Lower leg skin (tissue), 4 donors: ENCODE measurements around the gene SMAD5. TPM values are rescaled to one million over a fixed set of nuclear protein-coding genes. Genes with fewer than 3 reads are reported as not detected.

Source experiments
- DNase-seq, 2 donors: peaks; one replicate each; pipeline ENCODE4 v3.0.0-alpha.2; 2019; ENCODE audit warnings: low spot score in 2 of 2
- H3K4me3 ChIP-seq: fragments of 200-600 bp; sonication (generic); 2 replicates; pipeline ENCODE4 v1.5.1; 2017; ENCODE audit warnings: mild to moderate bottlenecking, low read depth; ENCODE audit not compliant: poor library complexity, severe bottlenecking
- POLR2A ChIP-seq, 2 donors: fragments of 450-650 bp; IDR thresholded peaks; one replicate each; pipeline ENCODE4 v1.6.1; 2016 to 2017; ENCODE audit warnings: antibody characterized with exemption in 2 of 2, mild to moderate bottlenecking in 1 of 2, moderate library complexity in 1 of 2
- WGBS, 2 donors: methylation state at CpG; one replicate each; pipeline ENCODE4 v1.1.5; 2018; 5-methylcytosine and 5-hydroxymethylcytosine counted together
- intact Hi-C: fragments of 100-400 bp; cut with DNase I; formaldehyde crosslinking; loops from one replicate; pipeline ENCODE4 v1.15.0; 2023; ENCODE audit warnings: low total_unique reads
- total RNA-seq, 4 donors: library from RNA; depleted of rRNA; stranded (reverse); fragments of >200 nt; gene quantifications; one replicate each; pipeline ENCODE4 v1.1.0, GENCODE V29; 2016
- TF ChIP-seq, protein P1 (sequence below), 3 donors: fragments of 450-650 bp; IDR thresholded peaks; one replicate each; pipeline ENCODE4 v1.5.1; 2016; ENCODE audit warnings: antibody characterized with exemption in 3 of 3, mild to moderate bottlenecking in 3 of 3, moderate library complexity in 2 of 3

Gene SMAD5
- total RNA-seq, 4 donors from 2014 or later: 43.3 to 102 (median 65.1) TPM

DNA sequence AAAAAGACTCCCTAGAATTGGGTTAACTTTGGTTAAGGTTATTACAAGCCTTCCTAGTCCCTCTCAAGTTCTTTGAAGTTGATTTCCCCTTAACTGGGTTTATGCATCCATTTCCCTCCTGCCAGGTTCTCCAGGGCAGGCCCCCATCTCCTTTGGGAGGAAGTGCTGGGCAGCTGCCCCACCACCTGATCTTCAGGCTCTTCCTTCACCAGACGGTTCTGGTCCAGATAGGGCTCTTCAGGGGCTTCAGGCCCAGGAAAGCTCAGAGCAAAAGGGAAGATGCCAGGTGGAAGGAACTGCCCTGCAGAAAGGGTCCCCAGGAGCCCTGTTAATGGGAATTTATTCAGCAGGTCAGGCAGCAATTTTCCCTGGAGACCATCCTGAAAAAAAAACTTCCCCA lies 58.3 kb downstream of the SMAD5 start:
- no peak for TF ChIP-seq POLR2A (IDR thresholded peaks at IDR 0.05)
- TF ChIP-seq, protein P1, sequence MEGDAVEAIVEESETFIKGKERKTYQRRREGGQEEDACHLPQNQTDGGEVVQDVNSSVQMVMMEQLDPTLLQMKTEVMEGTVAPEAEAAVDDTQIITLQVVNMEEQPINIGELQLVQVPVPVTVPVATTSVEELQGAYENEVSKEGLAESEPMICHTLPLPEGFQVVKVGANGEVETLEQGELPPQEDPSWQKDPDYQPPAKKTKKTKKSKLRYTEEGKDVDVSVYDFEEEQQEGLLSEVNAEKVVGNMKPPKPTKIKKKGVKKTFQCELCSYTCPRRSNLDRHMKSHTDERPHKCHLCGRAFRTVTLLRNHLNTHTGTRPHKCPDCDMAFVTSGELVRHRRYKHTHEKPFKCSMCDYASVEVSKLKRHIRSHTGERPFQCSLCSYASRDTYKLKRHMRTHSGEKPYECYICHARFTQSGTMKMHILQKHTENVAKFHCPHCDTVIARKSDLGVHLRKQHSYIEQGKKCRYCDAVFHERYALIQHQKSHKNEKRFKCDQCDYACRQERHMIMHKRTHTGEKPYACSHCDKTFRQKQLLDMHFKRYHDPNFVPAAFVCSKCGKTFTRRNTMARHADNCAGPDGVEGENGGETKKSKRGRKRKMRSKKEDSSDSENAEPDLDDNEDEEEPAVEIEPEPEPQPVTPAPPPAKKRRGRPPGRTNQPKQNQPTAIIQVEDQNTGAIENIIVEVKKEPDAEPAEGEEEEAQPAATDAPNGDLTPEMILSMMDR (IDR thresholded peaks at IDR 0.05): no peak
- 13 to 17% methylated on average over 1 of the region's 1 CpG for WGBS, 2 donors
- intact Hi-C loops: no loop called here
- H3K4me3 ChIP-seq: no peak overlapping the region
- DNase-seq: no peak

DNA sequence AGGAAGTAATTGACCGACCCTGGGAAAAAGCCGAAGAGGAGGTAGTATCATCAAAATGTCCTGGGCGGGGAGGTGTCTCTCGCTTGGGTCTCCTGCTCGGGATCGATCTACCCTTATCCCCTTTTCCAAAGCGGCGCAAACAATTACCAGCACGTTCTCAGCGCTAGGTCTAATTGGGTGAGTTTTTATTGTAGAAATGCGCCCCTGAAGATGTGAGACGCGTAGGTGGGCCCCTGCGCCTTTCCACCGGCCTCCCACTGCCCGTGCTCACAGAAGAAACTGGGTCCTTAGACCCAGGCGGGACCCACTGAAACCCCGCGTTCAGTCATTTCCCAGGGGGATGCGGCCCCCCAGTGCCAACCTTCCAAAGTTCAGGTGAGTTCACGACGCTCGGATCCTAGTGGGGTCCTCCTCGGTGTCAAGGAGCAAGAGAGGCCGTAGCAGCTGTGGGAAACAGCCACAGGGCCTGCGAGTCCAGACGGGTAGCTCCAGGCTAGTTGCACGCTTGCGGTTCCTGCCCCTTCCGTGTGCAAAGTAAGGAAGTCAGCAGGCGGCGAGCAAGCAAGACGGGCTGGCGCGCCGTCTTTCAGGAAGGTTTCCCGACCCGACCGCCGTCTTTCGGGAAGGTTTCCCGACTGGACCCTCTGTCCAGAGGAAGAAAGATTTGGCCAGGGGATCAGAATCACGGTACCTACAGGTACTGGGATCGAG lies 58.8 kb downstream of the SMAD5 start:
- 20 to 23% methylated on average over 36 to 43 of the region's 44 CpGs for WGBS, 2 donors
- H3K4me3 ChIP-seq: no peak overlapping the region
- TF ChIP-seq POLR2A (IDR thresholded peaks at IDR 0.05): no peak
- TF ChIP-seq, protein P1 (IDR thresholded peaks at IDR 0.05): no peak
- intact Hi-C loops: no loop called here
- peak in 1 of 2 donors; percentile 76 for DNase-seq

DNA sequence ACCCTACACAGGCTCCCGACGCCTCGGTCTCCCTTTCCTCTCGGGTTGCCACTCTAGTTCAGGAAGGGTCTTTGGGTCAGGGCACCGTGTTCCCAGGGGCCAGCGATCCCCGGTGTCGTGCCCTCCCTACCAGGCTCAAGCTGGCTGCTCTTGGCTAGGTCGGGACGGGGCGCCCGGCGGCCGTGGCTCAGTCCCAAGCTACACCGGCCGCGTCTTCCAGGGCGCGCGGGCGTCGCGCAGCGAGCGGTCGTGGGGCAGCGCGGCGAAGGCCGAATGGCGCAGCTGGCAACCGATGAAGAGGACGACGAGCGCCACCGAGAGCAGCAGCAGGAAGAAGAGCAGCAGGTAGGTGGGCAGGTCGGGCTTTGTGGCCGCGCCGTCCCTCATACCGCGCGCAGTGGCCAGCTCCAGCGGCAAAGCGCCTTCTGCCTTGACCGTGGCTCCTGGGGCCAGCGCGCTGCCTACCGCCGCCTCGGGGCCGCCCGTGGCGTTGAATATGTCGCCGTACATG lies 59.4 kb downstream of the SMAD5 start:
- DNase-seq: peak in 1 of 2 donors; percentile 12

DNA sequence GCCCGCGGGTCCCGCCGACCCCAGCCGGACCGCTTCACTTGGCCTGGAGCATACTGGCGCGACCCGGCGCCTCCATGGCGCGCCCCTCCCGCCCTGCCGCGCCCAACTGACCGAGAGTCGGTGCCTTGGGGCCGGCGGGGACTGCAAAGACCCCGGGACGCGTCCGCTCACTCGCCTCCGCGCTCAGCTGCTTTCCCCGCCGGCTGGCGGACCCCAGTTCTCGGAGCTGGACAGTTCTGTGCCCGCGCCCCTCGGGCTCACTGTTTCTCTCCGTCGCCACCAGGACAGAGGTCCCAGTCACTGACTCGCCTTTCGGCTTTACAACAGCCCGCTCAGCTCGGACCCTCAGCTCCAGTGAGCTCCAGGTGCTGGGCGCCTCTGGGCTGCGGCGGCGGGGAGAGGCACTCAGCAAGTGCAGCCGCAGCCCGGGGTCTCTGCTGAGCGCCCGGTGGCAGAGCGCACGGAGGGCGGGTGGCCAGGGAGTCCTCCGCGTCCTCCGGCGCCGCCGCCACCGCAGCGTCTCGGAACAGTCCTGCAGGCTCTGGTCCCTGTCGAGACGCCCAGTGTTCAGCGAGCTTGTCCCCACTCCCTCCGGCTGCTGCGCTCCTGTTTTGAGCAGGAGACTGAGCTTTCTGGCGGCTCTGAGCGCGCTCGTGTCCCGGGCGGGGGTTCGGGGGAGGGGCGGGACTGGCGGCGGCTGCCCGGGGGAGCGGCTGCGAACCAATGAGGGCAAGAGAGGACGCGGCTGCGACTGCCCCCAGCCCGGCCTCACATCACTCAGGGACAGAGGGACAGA lies 60.1 kb downstream of the SMAD5 start, which contains the start of gene SMIM32:
Gene SMIM32 (minus strand): TSS at position 637 of the 796 bp plus-strand sequence. CDS start 638 bp downstream, outside the sequence.
- H3K4me3 ChIP-seq: no peak within 1 kb of the TSS
- peak; percentile 12 to 85 for DNase-seq
- intact Hi-C loops: no loop called here
- WGBS, 2 donors: 1% methylated on average over 47 to 71 of the region's 81 CpGs
- TF ChIP-seq POLR2A (IDR thresholded peaks at IDR 0.05): no peak
- TF ChIP-seq, protein P1 (IDR thresholded peaks at IDR 0.05): no peak

More for the DNA sequence above, 59.4 kb downstream of the SMAD5 start:
- 0 to 1% methylated on average over 11 to 17 of the region's 56 CpGs for WGBS, 2 donors
- intact Hi-C loops: no loop called here
- TF ChIP-seq POLR2A (IDR thresholded peaks at IDR 0.05): no peak
- TF ChIP-seq, protein P1 (IDR thresholded peaks at IDR 0.05): no peak
- H3K4me3 ChIP-seq: no peak overlapping the region

DNA sequence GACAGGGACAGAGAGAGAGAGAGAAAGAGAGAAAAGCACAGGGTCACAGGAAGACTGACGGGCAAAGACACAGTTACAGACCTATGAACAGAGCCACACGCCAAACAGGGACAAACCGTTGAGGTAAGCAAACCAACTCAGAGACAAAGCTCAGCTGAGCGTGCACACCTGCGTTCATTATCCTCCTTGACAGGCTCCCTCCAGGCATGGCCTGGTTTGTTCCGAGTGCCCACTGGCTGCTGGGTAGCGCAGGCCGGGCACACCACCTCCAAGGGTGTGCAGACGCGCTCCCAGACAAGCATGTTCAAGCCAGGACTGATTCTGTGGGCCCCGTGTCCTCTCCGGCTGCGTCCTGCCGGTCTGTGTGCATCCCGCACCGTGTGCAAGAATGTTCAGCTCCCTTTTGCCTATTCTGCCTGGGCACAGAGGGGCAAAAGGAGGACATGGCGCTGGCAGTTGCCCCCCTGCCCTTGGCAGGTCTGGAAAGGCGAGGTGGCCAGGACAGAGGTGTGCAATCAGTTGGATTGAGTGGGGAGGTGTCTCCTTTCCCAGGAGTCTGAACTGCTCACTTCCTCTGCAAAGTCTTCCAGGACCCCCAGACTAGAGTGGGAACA lies 60.8 kb downstream of the SMAD5 start:
- TF ChIP-seq POLR2A (IDR thresholded peaks at IDR 0.05): no peak
- TF ChIP-seq, protein P1 (IDR thresholded peaks at IDR 0.05): no peak
- H3K4me3 ChIP-seq: no peak overlapping the region
- DNase-seq: peak; percentile 7 to 73
- intact Hi-C loops: no loop called here
- WGBS, 2 donors: 29 to 52% methylated on average over 10 to 18 of the region's 18 CpGs
